Stimulated activated CD8-positive, alpha-beta memory T cell treated with anti-CD3 and anti-CD28 coated beads, Interleukin-7, amount 100 ng/mL, for 24 hours (primary cell): Measurements from ENCODE around the gene ADD1.

Experiments
- DNase-seq: peaks from one replicate; pipeline ENCODE4 v3.0.0-alpha.2; 2020; ENCODE audit warnings: low read depth

The ADD1 gene

GRCh38 chr4:2843263-2843940 is at the start of gene ADD1:
Gene ADD1 (plus strand): TSS chr4:2843844. CDS start chr4:2875916, 32,072 bp downstream.
- DNase-seq, result peak; percentile 85

- DNase-seq, result no peak
These were observed 49.0 kb upstream of the ADD1 start for GRCh38 chr4:2794486-2795299.

- DNase-seq, result no peak
These were observed 48.2 kb upstream of the ADD1 start for GRCh38 chr4:2795300-2795892.

- DNase-seq, result no peak
These were observed 47.5 kb upstream of the ADD1 start for GRCh38 chr4:2795893-2796848.

GRCh38 chr4:2796849-2797544 is 46.6 kb upstream of the ADD1 start:
- no peak for DNase-seq

- no peak for DNase-seq
These were observed 45.9 kb upstream of the ADD1 start for GRCh38 chr4:2797545-2798305.

- DNase-seq, result no peak
These were observed 45.0 kb upstream of the ADD1 start for GRCh38 chr4:2798399-2799223.

- no peak for DNase-seq
These were observed 44.3 kb upstream of the ADD1 start for GRCh38 chr4:2799224-2799911.

- no peak for DNase-seq
These were observed 43.5 kb upstream of the ADD1 start for GRCh38 chr4:2799971-2800690.

GRCh38 chr4:2800691-2801596 is 42.7 kb upstream of the ADD1 start:
- no peak for DNase-seq

- no peak for DNase-seq
These were observed 40.8 kb upstream of the ADD1 start for GRCh38 chr4:2802618-2803531.

- no peak for DNase-seq
These were observed 39.8 kb upstream of the ADD1 start for GRCh38 chr4:2803624-2804448.

- DNase-seq, result no peak
These were observed 39.1 kb upstream of the ADD1 start for GRCh38 chr4:2804449-2804972.

GRCh38 chr4:2804973-2805501 is 38.6 kb upstream of the ADD1 start:
- no peak for DNase-seq
